CD8-positive, alpha-beta memory T cell (primary cell): ENCODE results near the gene CDH23. TPM values are rescaled to one million over a fixed set of nuclear protein-coding genes. Genes with fewer than 3 reads are reported as not detected.

Source experiments
- CTCF ChIA-PET: fragments of 350-600 bp; sonication (Branson Sonifier 250); formaldehyde crosslinking; loops from one replicate; lab custom pipeline; 2021; ENCODE audit warnings: antibody characterized with exemption; lab: Charles Lee
- POLR2A ChIA-PET: fragments of 350-600 bp; sonication (Branson Sonifier 250); formaldehyde crosslinking; loops from one replicate; lab custom pipeline; 2021; ENCODE audit warnings: antibody characterized with exemption; lab: Charles Lee
- DNase-seq, 5 donors: peaks; one replicate each; pipeline versions ENCODE4 v3.0.0 to v3.0.0-alpha.2; 2020 to 2022; ENCODE audit warnings: mixed read lengths in 1 of 5
- H3K27ac ChIP-seq: one replicate; pipeline ENCODE4 v1.7.0; 2013; ENCODE audit warnings: low read depth, mild to moderate bottlenecking, low read length, moderate library complexity
- H3K27me3 ChIP-seq: 2 replicates; pipeline ENCODE4 v1.7.0; 2013; ENCODE audit warnings: low read length, mild to moderate bottlenecking; ENCODE audit not compliant: insufficient read depth, poor library complexity, severe bottlenecking
- H3K36me3 ChIP-seq: 2 replicates; pipeline ENCODE4 v1.7.0; 2013; ENCODE audit warnings: mild to moderate bottlenecking, low read length, moderate library complexity; ENCODE audit not compliant: insufficient read depth
- H3K4me1 ChIP-seq: 2 replicates; pipeline ENCODE4 v1.7.0; 2013; ENCODE audit warnings: mild to moderate bottlenecking, low read length, moderate library complexity; ENCODE audit not compliant: insufficient read depth
- H3K4me3 ChIP-seq: 2 replicates; pipeline ENCODE4 v1.7.0; 2013; ENCODE audit warnings: mild to moderate bottlenecking, low read length
- H3K9me3 ChIP-seq: 2 replicates; pipeline ENCODE4 v1.7.0; 2013; ENCODE audit warnings: mild to moderate bottlenecking, low read length
- H3K27ac Mint-ChIP-seq, 8 donors: one replicate each; pipeline ENCODE4 v1.8.0; 2020 to 2021; ENCODE audit warnings: mixed read lengths in 8 of 8, mild to moderate bottlenecking in 6 of 8, inconsistent platforms in 3 of 8, moderate library complexity in 3 of 8
- H3K27me3 Mint-ChIP-seq, 2 donors: one replicate each; pipeline ENCODE4 v1.8.0; 2020 to 2021; ENCODE audit warnings: mixed read lengths in 2 of 2, mild to moderate bottlenecking in 1 of 2, moderate library complexity in 1 of 2
- H3K36me3 Mint-ChIP-seq, 3 donors: one replicate each; pipeline ENCODE4 v1.8.0; 2020 to 2021; ENCODE audit warnings: mixed read lengths in 3 of 3, inconsistent platforms in 1 of 3, mild to moderate bottlenecking in 1 of 3
- H3K4me1 Mint-ChIP-seq, 3 donors: one replicate each; pipeline ENCODE4 v1.8.0; 2020 to 2021; ENCODE audit warnings: mixed read lengths in 3 of 3, inconsistent platforms in 1 of 3, mild to moderate bottlenecking in 1 of 3
- H3K4me3 Mint-ChIP-seq, 7 donors: one replicate each; pipeline ENCODE4 v1.8.0; 2020 to 2021; ENCODE audit warnings: mixed read lengths in 7 of 7, mild to moderate bottlenecking in 6 of 7, moderate library complexity in 4 of 7, inconsistent platforms in 2 of 7
- H3K9me3 Mint-ChIP-seq, 5 donors: one replicate each; pipeline ENCODE4 v1.8.0; 2020 to 2022; ENCODE audit warnings: mixed read lengths in 5 of 5, mild to moderate bottlenecking in 3 of 5, moderate library complexity in 2 of 5, inconsistent platforms in 1 of 5
- polyA plus RNA-seq: library from polyadenylated mRNA; unstranded; fragments of 300-500 nt; fragmentation: Illumina TruSeq; gene quantifications from one replicate; pipeline ENCODE4 v1.2.3, GENCODE V29; 2021
- total RNA-seq, 2 experiments: library from RNA; stranded (reverse); gene quantifications; one replicate each; pipeline ENCODE4 v1.2.3, GENCODE V29; 2021

CDH23 gene
- total and polyA plus RNA-seq, 3 experiments from 2014 or later = 0.74 to 2.0 (median 0.78) TPM

DNA sequence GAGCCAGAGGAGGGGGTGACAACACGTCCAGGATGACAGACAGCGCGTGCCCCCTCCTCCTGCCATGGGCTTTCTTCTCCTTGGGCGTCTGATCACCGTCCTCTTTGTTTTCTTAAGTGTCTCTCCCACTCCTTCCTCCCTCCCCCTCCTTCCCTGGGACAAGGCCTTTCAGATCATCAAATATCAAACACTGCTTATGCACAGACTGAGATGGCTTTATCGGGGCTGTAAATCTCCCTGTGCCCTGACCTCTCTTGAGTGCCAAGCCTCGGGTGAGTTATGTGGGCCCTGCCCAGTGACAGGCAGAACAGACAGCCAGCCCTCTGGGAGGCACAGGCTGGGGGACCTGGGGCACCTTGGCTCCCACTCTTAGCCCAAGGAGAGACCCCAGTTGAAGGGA, 206.4 kb downstream of the CDH23 start:
- no peaks in the 10 kb centered on the region for H3K9me3 ChIP-seq
- H3K4me1 Mint-ChIP-seq = no peaks in the 10 kb centered on the region
- peaks cover 0 to 2% of the 10 kb centered on the region in 2 donors for H3K27me3 Mint-ChIP-seq
- H3K27ac ChIP-seq = no peak overlapping the region
- H3K9me3 Mint-ChIP-seq = no peaks in the 10 kb centered on the region
- H3K4me3 Mint-ChIP-seq = no peak overlapping the region
- no peaks in the 10 kb centered on the region for H3K27me3 ChIP-seq
- no peak for DNase-seq
- no peaks in the 10 kb centered on the region for H3K36me3 Mint-ChIP-seq
- H3K36me3 ChIP-seq = no peaks in the 10 kb centered on the region
- POLR2A ChIA-PET = no interaction called here
- H3K4me3 ChIP-seq = no peak overlapping the region
- H3K27ac Mint-ChIP-seq = no peak overlapping the region
- no peaks in the 10 kb centered on the region for H3K4me1 ChIP-seq
- CTCF ChIA-PET = no interaction called here

GRCh38 chr10:71603754-71604153, 207.0 kb downstream of the CDH23 start:
- Histone ChIP-seq H3K4me3 (no peak overlapping the region), H3K36me3 (no peaks in the 10 kb centered on the region), H3K4me1 (no peaks in the 10 kb centered on the region), H3K9me3 (no peaks in the 10 kb centered on the region), H3K27ac (no peak overlapping the region), H3K27me3 (no peaks in the 10 kb centered on the region)
- DNase-seq = no peak
- Mint-ChIP-seq H3K4me3 (no peak overlapping the region), H3K27ac (no peak overlapping the region), H3K9me3 (no peaks in the 10 kb centered on the region), H3K4me1 (no peaks in the 10 kb centered on the region), H3K27me3 (peaks cover 0 to 2% of the 10 kb centered on the region in 2 donors), H3K36me3 (no peaks in the 10 kb centered on the region)
- POLR2A ChIA-PET = interaction anchor here (0.6 kb wide), 1 partner anchor 248 kb away, joined by 3 read pairs; no protein-coding TSS in a partner anchor
- CTCF ChIA-PET = no interaction called here

DNA sequence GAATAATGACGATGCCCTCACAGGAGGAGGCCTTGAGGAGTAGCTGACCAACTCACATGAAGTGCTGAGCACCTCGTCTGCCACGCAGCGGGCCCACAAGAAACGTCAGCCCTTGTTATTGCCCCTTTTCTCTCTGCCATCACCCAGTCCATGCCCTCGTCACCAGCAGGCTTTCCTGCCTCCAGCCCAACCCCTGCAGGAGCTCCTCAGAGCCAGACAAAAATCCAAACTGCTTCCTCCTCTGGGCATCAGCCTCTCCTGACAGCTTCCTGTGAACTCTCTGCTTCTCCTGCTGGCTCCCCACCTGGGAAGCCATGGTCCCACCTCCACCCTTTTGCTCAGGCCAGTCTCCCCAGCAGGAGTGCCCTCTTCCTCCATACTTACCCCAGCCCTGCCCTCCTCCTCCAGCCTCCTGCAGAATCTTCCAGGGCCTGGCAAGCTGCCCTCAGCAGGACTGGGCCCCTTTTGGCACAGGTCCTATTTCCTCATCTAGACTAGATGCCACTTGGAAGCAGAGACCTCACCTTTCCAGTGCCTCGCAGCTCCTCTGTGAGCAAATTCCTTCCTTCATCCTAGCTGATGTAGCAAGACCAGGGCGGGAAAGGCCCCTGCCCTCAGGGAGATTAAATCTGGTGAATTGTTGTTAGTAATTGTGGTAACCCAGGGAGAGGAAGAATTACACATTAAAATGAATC, 207.8 kb downstream of the CDH23 start:
- no peaks in the 10 kb centered on the region for H3K36me3 Mint-ChIP-seq
- H3K4me1 Mint-ChIP-seq = peaks cover 0 to 3% (median 0%) of the 10 kb centered on the region in 3 donors
- no peaks in the 10 kb centered on the region for H3K4me1 ChIP-seq
- peak overlapping the region in 1 of 8 donors; percentile 35 for H3K27ac Mint-ChIP-seq
- H3K36me3 ChIP-seq = no peaks in the 10 kb centered on the region
- H3K9me3 Mint-ChIP-seq = no peaks in the 10 kb centered on the region
- no peaks in the 10 kb centered on the region for H3K27me3 ChIP-seq
- no peak overlapping the region for H3K4me3 Mint-ChIP-seq
- H3K27me3 Mint-ChIP-seq = peaks cover 4% of the 10 kb centered on the region in 2 donors
- ChIA-PET POLR2A (interaction anchor here (0.6 kb wide), 1 partner anchor 247 kb away, joined by 3 read pairs; no protein-coding TSS in a partner anchor), CTCF (no interaction called here)
- H3K4me3 ChIP-seq = no peak overlapping the region
- no peak for DNase-seq
- H3K27ac ChIP-seq = no peak overlapping the region
- H3K9me3 ChIP-seq = no peaks in the 10 kb centered on the region

- no peaks in the 10 kb centered on the region for H3K36me3 ChIP-seq
- peaks cover 4 to 10% of the 10 kb centered on the region in 2 donors for H3K27me3 Mint-ChIP-seq
- no peak for DNase-seq
- H3K4me3 Mint-ChIP-seq = no peak overlapping the region
- no peaks in the 10 kb centered on the region for H3K9me3 Mint-ChIP-seq
- H3K4me3 ChIP-seq = no peak overlapping the region
- H3K27ac Mint-ChIP-seq = no peak overlapping the region
- ChIA-PET POLR2A (no interaction called here), CTCF (no interaction called here)
- H3K27me3 ChIP-seq = no peaks in the 10 kb centered on the region
- no peaks in the 10 kb centered on the region for H3K4me1 ChIP-seq
- no peak overlapping the region for H3K27ac ChIP-seq
- H3K9me3 ChIP-seq = no peaks in the 10 kb centered on the region
- H3K36me3 Mint-ChIP-seq = no peaks in the 10 kb centered on the region
- H3K4me1 Mint-ChIP-seq = peaks cover 0 to 3% (median 1%) of the 10 kb centered on the region in 3 donors
Measured at GRCh38 chr10:71605263-71605962, 208.7 kb downstream of the CDH23 start.

DNA sequence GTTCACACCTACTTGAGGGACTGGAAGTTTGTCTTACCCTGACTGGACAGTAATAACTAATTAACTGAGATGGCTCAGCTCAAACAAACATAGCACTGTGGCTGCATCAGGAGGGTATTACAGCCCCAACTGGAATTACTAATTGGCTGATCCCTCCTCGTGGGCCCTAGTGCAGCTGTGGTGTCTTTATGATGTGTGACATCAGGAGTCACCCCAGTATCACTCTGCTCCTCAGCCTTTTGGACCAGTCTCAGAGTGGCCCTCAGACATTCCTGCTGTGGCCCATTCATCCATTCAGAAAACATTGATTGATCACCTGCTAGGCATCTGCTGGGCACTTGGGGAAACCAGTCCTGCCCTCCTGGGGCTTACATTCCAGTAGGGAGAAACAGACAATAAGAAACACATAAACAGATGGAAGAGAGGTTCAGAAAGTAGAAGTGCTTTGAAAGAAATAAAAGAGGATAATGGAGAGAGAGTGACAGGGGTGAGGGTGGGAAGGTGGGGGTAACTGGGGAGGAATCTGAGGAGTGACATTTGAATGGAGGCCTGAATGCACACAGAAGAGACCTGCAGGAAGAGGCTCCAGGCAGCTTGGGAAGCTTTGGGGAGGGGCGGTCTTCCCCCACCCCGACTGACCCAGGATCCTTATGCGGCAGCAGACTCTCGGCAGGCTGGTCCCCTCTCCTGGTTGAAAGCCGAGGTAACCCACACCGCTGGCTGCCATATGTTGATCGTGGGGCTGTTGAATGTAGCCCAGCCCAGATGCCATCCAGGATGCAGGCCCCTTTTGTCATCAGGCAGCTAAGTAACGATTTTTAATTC, 209.7 kb downstream of the CDH23 start:
- POLR2A ChIA-PET = interaction anchor here (0.6 kb wide), 1 partner anchor 243 kb away, joined by 6 read pairs; no protein-coding TSS in a partner anchor
- Mint-ChIP-seq H3K4me1 (peaks cover 0 to 3% (median 1%) of the 10 kb centered on the region in 3 donors), H3K9me3 (no peaks in the 10 kb centered on the region), H3K4me3 (no peak overlapping the region), H3K36me3 (no peaks in the 10 kb centered on the region), H3K27me3 (peaks cover 4 to 15% of the 10 kb centered on the region in 2 donors), H3K27ac (peak overlapping the region in 1 of 8 donors; percentile 8)
- H3K4me1 ChIP-seq = no peaks in the 10 kb centered on the region
- CTCF ChIA-PET = no interaction called here
- DNase-seq = no peak
- no peaks in the 10 kb centered on the region for H3K36me3 ChIP-seq
- H3K27ac ChIP-seq = no peak overlapping the region
- no peak overlapping the region for H3K4me3 ChIP-seq
- no peaks in the 10 kb centered on the region for H3K9me3 ChIP-seq
- H3K27me3 ChIP-seq = no peaks in the 10 kb centered on the region

DNA sequence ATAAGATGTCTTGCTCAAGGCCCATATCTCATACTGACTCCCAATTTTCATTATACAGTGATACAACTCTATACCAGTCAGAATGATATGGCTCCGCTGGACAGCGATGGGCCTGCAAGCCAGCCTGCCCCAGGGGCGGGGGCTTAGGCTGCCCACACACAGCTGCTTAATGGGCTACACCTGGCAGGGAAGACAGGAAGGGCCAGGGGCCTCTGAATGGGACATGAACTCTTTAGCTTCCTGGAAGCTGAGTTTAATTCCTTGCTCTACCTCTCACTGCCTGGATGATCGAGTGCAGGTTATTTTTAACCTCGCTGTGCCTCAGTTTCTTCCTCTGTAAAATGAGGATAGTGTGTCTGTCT, 210.3 kb downstream of the CDH23 start:
- H3K27ac ChIP-seq = no peak overlapping the region
- H3K36me3 ChIP-seq = no peaks in the 10 kb centered on the region
- H3K9me3 ChIP-seq = no peaks in the 10 kb centered on the region
- no peaks in the 10 kb centered on the region for H3K27me3 ChIP-seq
- no peak overlapping the region for H3K4me3 ChIP-seq
- Mint-ChIP-seq H3K27ac (no peak overlapping the region), H3K4me1 (peaks cover 0 to 3% (median 1%) of the 10 kb centered on the region in 3 donors), H3K36me3 (no peaks in the 10 kb centered on the region), H3K27me3 (peaks cover 8 to 21% of the 10 kb centered on the region in 2 donors), H3K9me3 (no peaks in the 10 kb centered on the region), H3K4me3 (no peak overlapping the region)
- H3K4me1 ChIP-seq = no peaks in the 10 kb centered on the region
- ChIA-PET CTCF (no interaction called here), POLR2A (interaction anchor here (0.6 kb wide), 1 partner anchor 244 kb away, joined by 6 read pairs; no protein-coding TSS in a partner anchor)
- no peak for DNase-seq

- Histone ChIP-seq H3K27ac (no peak overlapping the region), H3K9me3 (no peaks in the 10 kb centered on the region), H3K36me3 (no peaks in the 10 kb centered on the region), H3K27me3 (no peaks in the 10 kb centered on the region), H3K4me1 (no peaks in the 10 kb centered on the region), H3K4me3 (no peak overlapping the region)
- peak; percentile 29 to 61 (median 39) for DNase-seq
- Mint-ChIP-seq H3K4me3 (no peak overlapping the region), H3K9me3 (no peaks in the 10 kb centered on the region), H3K36me3 (no peaks in the 10 kb centered on the region), H3K27me3 (peaks cover 8 to 24% of the 10 kb centered on the region in 2 donors), H3K4me1 (peaks cover 0 to 3% (median 1%) of the 10 kb centered on the region in 3 donors), H3K27ac (peak overlapping the region in 1 of 8 donors; percentile 4)
- ChIA-PET CTCF (interaction anchor here (0.6 to 1.6 kb wide), 6 partner anchors 9 to 156 kb away, joined by 3 to 5 read pairs (median 3); no protein-coding TSS in a partner anchor), POLR2A (interaction anchor here (0.6 kb wide), 1 partner anchor 88 kb away, joined by 4 read pairs; no protein-coding TSS in a partner anchor)
Measured at GRCh38 chr10:71608819-71609768, 212.4 kb downstream of the CDH23 start.
